GM13977 (cell line): ENCODE measurements around the gene SPPL3.

ENCODE experiments used
- DNase-seq: peaks from one replicate; pipeline ENCODE4 v3.0.0; 2012; ENCODE audit warnings: low spot score
- in situ Hi-C: fragments of 300-500 bp; cut with MboI; formaldehyde crosslinking; loops from one replicate; pipeline ENCODE4 v1.12.0; 2022; ENCODE audit warnings: low sequenced_read_pairs, low pct_unique_long_range_greater_than_20kb, mixed read lengths, inconsistent platforms; ENCODE audit not compliant: unreplicated experiment
- TF ChIP-seq, protein P1 (sequence below): IDR thresholded peaks from 2 replicates; pipeline ENCODE4 v1.5.1; 2012; ENCODE audit warnings: mild to moderate bottlenecking, control low read depth; ENCODE audit not compliant: insufficient read depth; ENCODE audit errors: extremely low read depth, missing control alignments

Gene SPPL3

DNA sequence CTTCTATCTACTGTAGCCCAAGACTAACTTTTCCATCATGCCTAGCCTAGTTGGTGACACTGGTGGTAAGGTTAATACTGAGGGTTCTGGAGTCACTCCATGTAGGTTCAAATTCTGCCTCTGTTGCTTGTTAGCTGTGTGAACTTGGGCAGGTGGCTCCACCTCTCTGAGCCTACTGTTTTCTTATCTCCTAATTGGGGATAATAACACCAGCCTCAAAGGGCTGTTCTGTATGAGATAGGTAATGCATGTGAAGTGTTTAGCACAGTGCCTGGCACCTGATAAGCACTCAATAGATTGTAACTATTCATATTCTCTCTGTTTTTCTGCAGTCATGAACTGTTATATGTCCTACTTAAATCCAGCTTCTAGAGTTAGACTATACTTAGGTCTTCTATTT lies 17.5 kb upstream of the SPPL3 start:
- DNase-seq, result no peak
- in situ Hi-C loops, result no loop called here
- TF ChIP-seq, protein P1, sequence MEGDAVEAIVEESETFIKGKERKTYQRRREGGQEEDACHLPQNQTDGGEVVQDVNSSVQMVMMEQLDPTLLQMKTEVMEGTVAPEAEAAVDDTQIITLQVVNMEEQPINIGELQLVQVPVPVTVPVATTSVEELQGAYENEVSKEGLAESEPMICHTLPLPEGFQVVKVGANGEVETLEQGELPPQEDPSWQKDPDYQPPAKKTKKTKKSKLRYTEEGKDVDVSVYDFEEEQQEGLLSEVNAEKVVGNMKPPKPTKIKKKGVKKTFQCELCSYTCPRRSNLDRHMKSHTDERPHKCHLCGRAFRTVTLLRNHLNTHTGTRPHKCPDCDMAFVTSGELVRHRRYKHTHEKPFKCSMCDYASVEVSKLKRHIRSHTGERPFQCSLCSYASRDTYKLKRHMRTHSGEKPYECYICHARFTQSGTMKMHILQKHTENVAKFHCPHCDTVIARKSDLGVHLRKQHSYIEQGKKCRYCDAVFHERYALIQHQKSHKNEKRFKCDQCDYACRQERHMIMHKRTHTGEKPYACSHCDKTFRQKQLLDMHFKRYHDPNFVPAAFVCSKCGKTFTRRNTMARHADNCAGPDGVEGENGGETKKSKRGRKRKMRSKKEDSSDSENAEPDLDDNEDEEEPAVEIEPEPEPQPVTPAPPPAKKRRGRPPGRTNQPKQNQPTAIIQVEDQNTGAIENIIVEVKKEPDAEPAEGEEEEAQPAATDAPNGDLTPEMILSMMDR, result no peak

DNA sequence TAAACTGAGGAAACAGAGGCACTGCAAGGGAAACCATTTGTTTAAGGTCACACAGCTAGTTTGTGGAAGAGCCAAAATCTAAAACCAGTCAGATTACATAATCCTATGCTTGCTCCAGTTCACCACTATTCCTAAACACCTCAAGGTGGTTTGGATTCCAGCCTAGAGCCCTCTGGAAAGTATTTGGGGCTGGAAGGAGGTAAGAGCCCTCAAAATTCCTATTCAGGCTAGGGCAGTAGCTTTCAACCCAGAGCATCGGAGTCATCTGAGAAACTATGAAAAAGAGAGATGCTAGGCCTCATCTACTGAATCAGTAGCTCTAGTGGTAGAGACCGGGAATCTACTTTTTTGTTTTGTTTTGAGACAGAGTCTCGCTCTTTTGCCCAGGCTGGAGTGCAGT lies 16.0 kb upstream of the SPPL3 start:
- TF ChIP-seq, protein P1, result no peak
- DNase-seq, result no peak

DNA sequence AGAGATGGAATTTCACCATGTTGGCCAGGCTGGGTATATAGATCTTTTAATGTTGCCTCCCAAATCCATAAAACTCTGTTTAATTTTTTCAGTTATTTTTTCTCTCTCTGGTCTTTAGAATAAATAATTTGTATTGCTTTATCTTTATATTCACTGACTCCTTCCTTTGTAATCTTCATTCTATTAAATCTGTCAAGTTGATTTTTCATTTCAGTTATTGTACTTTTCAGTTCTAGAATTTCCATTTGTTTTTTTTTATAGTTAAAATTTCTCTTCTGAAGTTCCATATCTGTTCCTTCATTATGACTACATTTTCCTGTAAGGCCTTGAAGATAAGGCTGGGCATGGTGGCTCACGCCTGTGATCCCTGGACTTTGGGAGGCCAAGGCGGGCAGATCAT lies 13.6 kb upstream of the SPPL3 start:
- DNase-seq, result no peak
- in situ Hi-C loops, result no loop called here

More for the DNA sequence above, 16.0 kb upstream of the SPPL3 start:
- in situ Hi-C loops, result no loop called here

DNA sequence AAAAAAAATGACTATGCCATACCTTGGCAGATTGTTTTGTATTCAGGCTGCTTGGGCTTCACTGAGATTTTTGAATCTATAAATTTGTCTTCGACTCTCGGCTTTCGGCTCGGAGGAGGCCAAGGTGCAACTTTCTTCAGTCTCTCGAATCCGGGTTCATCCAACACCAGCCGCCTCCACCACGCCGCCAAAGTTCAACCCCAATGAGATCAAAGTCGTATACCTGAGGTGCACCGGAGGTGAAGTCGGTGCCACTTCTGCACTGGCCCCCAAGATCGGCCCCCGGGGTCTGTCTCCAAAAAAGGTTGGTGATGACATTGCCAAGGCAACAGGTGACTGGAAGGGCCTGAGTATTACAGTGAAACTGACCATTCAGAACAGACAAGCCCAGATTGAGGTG lies 12.4 kb upstream of the SPPL3 start:
- in situ Hi-C loops, result no loop called here
- DNase-seq, result no peak
- TF ChIP-seq, protein P1, result no peak

More for the DNA sequence above, 13.6 kb upstream of the SPPL3 start:
- TF ChIP-seq, protein P1, result no peak

DNA sequence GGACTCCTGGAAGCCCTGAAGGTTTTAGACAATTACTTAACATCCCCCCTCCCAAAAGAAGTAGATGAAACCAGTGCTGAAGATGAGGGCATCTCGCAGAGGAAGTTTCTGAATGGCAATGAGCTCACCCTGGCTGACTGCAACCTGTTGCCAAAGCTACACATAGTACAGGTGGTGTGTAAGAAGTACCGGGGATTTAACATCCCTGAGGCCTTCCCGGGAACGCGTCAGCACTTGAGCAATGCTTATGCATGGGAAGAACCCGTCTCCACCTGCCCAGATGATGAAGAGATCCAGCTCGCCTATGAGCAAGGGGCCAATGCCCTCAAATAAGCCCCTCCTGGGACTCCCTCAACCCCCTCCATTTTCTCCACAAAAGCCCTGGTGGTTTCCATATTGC lies 10.6 kb upstream of the SPPL3 start:
- in situ Hi-C loops, result no loop called here
- TF ChIP-seq, protein P1, result no peak
- DNase-seq, result no peak

DNA sequence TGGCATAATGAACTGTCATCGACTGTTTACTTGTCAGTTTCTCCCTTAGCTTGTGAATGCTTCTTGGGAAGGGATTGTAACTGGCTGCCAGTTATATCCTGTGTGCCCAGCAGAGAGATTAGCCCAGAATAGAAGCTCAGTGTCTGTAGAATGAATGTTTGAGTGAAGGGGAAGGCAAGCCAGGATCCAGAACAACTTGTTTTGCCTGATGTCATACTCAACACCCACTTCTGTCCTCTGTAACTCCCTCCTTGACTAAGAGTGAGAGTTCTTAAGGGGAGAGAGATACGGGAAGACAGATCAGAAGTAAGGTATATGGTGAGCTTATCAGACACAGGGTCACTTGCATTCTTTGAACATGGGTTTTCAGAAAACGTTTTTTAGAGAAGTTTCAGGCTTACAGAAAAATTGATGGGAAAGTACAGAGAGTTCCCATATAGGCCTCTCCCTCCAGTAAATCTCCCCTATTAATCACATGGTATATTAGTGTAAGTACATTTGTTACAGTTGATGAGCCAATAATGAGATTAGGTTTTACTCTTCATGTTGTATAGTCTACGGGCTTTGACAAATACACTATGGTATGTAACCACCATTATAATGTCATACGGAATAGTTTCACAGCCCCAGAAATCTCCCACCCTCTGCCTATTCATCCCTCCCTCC lies 5.6 kb upstream of the SPPL3 start:
- peak; percentile 46 for DNase-seq
- in situ Hi-C loops, result no loop called here
- TF ChIP-seq, protein P1, result no peak
